NCI-H2081 treated with DMSO at 0.1 percent for 48 hours (cell line): Measurements from ENCODE around the gene PIANP.
A peak's percentile ranks its signal among the peaks of the same experiment; 100 is the strongest.
"Not testable (repeated sequence)": the region's sequence is repeated elsewhere in the genome, so short reads cannot be mapped to it uniquely, and the experiment has no call there.

Experiments used
- DNase-seq: peaks from one replicate; lab custom pipeline; 2025; lab: John Stamatoyannopoulos, UW

Gene PIANP

GRCh38 chr12:6700646-6701051 is at the start of gene PIANP:
PIANP (minus strand) TSS chr12:6700815; CDS start chr12:6698061, 2,754 bp downstream.
- DNase-seq, result no peak

- no peak for DNase-seq
Observed at GRCh38 chr12:6748761-6749160, 48.1 kb upstream of the PIANP start.

GRCh38 chr12:6747216-6747615 is 46.6 kb upstream of the PIANP start:
- DNase-seq, result no peak

GRCh38 chr12:6745741-6746525 is 45.3 kb upstream of the PIANP start:
- DNase-seq, result no peak

GRCh38 chr12:6743300-6743699 is 42.7 kb upstream of the PIANP start:
- not testable (repeated sequence) for DNase-seq

GRCh38 chr12:6742834-6743233 is 42.2 kb upstream of the PIANP start:
- DNase-seq, result no peak

- not testable (repeated sequence) for DNase-seq
Observed at GRCh38 chr12:6742080-6742479, 41.5 kb upstream of the PIANP start.

- DNase-seq, result no peak
Observed at GRCh38 chr12:6736754-6737153, 36.1 kb upstream of the PIANP start.

- peak; percentile 15 for DNase-seq
Observed at GRCh38 chr12:6735448-6736191, 35.0 kb upstream of the PIANP start.

- no peak for DNase-seq
Observed at GRCh38 chr12:6734506-6735387, 34.1 kb upstream of the PIANP start.

GRCh38 chr12:6730169-6730568 is 29.6 kb upstream of the PIANP start:
- no peak for DNase-seq

- DNase-seq, result no peak
Observed at GRCh38 chr12:6729186-6729585, 28.6 kb upstream of the PIANP start.

- DNase-seq, result no peak
Observed at GRCh38 chr12:6725350-6725749, 24.7 kb upstream of the PIANP start.

GRCh38 chr12:6724409-6724797 is 23.8 kb upstream of the PIANP start:
- no peak for DNase-seq

GRCh38 chr12:6723607-6724408 is 23.2 kb upstream of the PIANP start, which contains the start of gene COPS7A:
COPS7A (plus strand) TSS chr12:6724046; CDS start chr12:6724657, 611 bp downstream.
- peak; percentile 98 for DNase-seq

- no peak for DNase-seq
Observed at GRCh38 chr12:6722863-6723262, 22.2 kb upstream of the PIANP start.

- DNase-seq, result no peak
Observed at GRCh38 chr12:6716874-6717437, 16.3 kb upstream of the PIANP start.

- DNase-seq, result not testable (repeated sequence)
Observed at GRCh38 chr12:6716031-6716873, 15.6 kb upstream of the PIANP start.

GRCh38 chr12:6708960-6709394 is 8.4 kb upstream of the PIANP start:
- no peak for DNase-seq

- DNase-seq, result not testable (repeated sequence)
Observed at GRCh38 chr12:6708351-6708750, 7.7 kb upstream of the PIANP start.
